ENCODE measurements around the gene DKK3. TPM values are rescaled to one million over a fixed set of nuclear protein-coding genes. Genes with fewer than 3 reads are reported as not detected.

The DKK3 gene
- total and polyA plus RNA-seq, 5 donors from 2014 or later = 0.25 to 4.6 (median 1.8) TPM; not detected in 1

DNA sequence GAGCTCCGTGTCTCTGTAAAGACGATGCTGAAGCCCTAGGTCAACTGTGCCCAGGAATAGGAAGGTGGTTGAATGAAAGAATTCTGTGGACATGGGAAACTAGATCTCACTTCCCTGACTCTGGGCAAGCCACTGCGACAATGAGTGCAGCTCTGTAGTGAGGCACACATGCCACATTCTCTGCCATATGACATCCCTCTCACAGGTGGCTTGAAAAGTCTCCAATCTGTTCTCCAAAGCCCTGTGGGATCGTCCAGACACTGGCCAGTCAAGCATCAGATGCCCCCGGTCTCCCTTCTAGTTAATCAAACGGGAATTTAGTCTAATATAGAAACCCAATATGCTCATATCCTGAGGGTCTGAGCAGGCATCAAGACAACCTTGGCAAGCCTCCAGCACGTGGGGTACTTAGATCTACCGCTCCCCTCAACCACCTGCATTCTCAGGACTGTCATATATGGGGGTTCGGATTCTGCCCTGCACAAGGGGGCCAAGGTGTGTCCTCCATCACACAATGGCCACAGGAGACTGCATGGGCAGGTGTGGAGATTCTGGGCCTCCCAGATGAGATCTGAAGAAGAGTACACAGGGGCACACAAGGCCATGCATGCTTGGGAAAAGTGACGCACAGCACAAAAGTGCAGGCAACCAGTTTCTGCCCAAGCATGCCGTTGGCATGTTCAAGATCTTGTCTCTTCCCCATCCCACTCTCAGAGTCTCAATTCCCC is 11.9 kb downstream of the DKK3 start:
- H3K36me3 Mint-ChIP-seq = no peaks in the 10 kb centered on the region
- no peaks in the 10 kb centered on the region for H3K9me3 ChIP-seq (ENCODE audit: control insufficient read depth in 2 of 2, low read length in 2 of 2)
- H3K9me3 Mint-ChIP-seq = no peaks in the 10 kb centered on the region
- peaks cover 44% of the 10 kb centered on the region for H3K27me3 Mint-ChIP-seq
- ATAC-seq (ENCODE audit: low read depth in 2 of 2) (no peak), DNase-seq (no peak)
- no peak overlapping the region for H3K27ac ChIP-seq (ENCODE audit: insufficient read depth, low read length, poor library complexity, severe bottlenecking)
- H3K4me3 ChIP-seq (ENCODE audit: low read depth, low read length) = no peak overlapping the region
- H3K27ac Mint-ChIP-seq = no peak overlapping the region
- peaks cover 0 to 21% (median 6%) of the 10 kb centered on the region in 4 donors for H3K4me1 Mint-ChIP-seq
- no peaks in the 10 kb centered on the region for H3K36me3 ChIP-seq (ENCODE audit: control insufficient read depth, insufficient read depth, low read length)
- no peak overlapping the region for H3K4me3 Mint-ChIP-seq
- H3K27me3 ChIP-seq (ENCODE audit: control insufficient read depth, insufficient read depth, low read length) = peaks cover 15% of the 10 kb centered on the region
- peaks cover 4% of the 10 kb centered on the region for H3K4me1 ChIP-seq (ENCODE audit: control insufficient read depth, insufficient read depth, low read length, poor library complexity, severe bottlenecking)

DNA sequence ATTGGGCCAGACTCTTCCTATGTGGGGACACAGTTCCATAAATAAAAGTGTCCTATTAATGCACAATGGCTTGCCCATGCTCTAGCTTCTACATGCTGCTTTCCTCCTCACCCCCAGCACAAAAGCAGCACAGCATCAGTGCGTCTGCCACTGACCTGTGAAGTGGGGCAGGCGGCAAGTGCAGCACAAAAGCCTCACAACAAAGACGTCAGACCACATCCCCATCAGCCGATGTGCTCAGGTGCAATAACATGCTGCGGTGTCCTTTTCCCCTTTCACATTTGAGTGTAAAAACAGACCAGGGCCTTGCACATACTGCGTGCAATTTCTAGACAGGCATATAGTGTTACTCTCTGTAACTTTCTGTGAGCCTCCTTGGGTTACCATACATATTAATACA is 12.8 kb downstream of the DKK3 start:
- Mint-ChIP-seq H3K4me1 (peaks cover 0 to 21% (median 6%) of the 10 kb centered on the region in 4 donors), H3K36me3 (no peaks in the 10 kb centered on the region), H3K27me3 (peaks cover 48% of the 10 kb centered on the region), H3K4me3 (no peak overlapping the region), H3K27ac (peak overlapping the region in 1 of 3 donors; percentile 20), H3K9me3 (no peaks in the 10 kb centered on the region)
- Histone ChIP-seq H3K27ac (ENCODE audit: insufficient read depth, low read length, poor library complexity, severe bottlenecking) (no peak overlapping the region), H3K9me3 (ENCODE audit: control insufficient read depth in 2 of 2, low read length in 2 of 2) (no peaks in the 10 kb centered on the region), H3K4me3 (ENCODE audit: low read depth, low read length) (no peak overlapping the region), H3K36me3 (ENCODE audit: control insufficient read depth, insufficient read depth, low read length) (no peaks in the 10 kb centered on the region), H3K27me3 (ENCODE audit: control insufficient read depth, insufficient read depth, low read length) (peaks cover 16% of the 10 kb centered on the region), H3K4me1 (ENCODE audit: control insufficient read depth, insufficient read depth, low read length, poor library complexity, severe bottlenecking) (peaks cover 4% of the 10 kb centered on the region)
- peak; percentile 31 to 50 for ATAC-seq (ENCODE audit: low read depth in 2 of 2)
- peak in 1 of 3 donors; percentile 26 for DNase-seq

DNA sequence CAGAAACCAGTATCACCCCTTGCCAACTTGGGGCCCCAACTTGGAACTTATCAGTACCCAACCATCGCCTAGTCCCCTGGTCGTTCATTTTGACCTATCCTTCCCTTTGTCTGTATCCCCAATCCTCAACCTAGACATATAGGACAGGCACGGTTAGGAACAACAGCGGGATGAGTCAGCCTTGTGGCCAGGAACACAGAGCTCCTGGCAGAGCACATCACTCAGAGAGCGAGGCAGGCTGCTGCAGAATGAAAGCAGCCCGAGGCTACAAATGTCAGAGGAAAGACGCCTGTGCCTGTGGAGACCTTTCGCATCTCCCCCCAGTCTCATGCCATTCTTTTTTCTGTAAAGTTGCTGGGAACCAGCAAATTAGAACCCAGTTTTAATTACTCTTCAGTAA is 14.6 kb downstream of the DKK3 start:
- Mint-ChIP-seq H3K4me3 (no peak overlapping the region), H3K9me3 (no peaks in the 10 kb centered on the region), H3K4me1 (peaks cover 0 to 21% (median 5%) of the 10 kb centered on the region in 4 donors), H3K27me3 (peaks cover 39% of the 10 kb centered on the region), H3K36me3 (no peaks in the 10 kb centered on the region), H3K27ac (no peak overlapping the region)
- H3K36me3 ChIP-seq (ENCODE audit: control insufficient read depth, insufficient read depth, low read length) = no peaks in the 10 kb centered on the region
- ATAC-seq (ENCODE audit: low read depth in 2 of 2) (no peak), DNase-seq (no peak)
- H3K4me3 ChIP-seq (ENCODE audit: low read depth, low read length) = no peak overlapping the region
- H3K27ac ChIP-seq (ENCODE audit: insufficient read depth, low read length, poor library complexity, severe bottlenecking) = no peak overlapping the region
- H3K9me3 ChIP-seq (ENCODE audit: control insufficient read depth in 2 of 2, low read length in 2 of 2) = no peaks in the 10 kb centered on the region
- peaks cover 4% of the 10 kb centered on the region for H3K4me1 ChIP-seq (ENCODE audit: control insufficient read depth, insufficient read depth, low read length, poor library complexity, severe bottlenecking)
- H3K27me3 ChIP-seq (ENCODE audit: control insufficient read depth, insufficient read depth, low read length) = peaks cover 15% of the 10 kb centered on the region

DNA sequence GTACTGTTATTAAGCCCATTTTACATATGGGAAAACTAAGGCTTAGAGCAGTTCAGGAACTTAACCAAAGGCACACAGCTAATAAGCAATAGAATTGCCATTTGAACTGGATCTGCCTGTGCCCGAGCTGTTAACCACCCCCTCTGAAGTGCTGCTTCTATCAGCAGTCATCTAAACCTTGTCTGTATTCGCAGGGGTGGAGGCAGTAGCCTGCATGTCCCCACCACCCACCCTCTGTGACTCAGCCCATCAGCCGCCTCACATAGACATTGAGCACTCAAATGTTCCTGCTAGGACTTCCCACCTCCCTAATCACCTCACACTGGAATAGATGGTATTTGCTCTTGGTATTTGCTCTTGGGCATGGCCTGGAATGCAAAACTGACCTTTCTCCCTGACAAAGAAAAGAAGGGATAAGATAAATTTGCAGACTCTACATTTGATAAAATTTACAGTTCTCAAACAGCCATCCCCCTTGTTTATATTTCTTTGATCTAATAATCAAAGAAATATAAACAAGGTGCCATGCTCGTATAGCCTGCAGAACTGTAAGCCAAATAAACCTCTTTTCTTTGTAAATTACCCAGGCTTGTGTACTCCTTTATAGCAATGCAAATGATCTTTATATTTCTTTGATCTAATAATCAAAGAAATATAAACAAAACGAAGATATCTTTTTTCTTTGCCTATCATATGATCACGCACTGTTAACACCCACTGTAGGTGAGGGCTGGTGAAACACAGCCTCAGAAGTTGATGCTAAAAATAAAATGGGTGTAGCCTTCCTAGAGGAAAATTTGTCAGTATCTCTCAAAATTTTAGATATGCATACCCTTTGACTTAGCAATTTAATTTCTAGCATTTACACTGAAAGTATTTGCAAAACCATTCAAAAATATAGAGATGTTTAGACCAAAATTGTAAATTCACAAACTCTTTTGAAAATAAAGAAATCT is 15.9 kb downstream of the DKK3 start:
- no peak overlapping the region for H3K27ac Mint-ChIP-seq
- H3K27me3 Mint-ChIP-seq = peaks cover 39% of the 10 kb centered on the region
- H3K27ac ChIP-seq (ENCODE audit: insufficient read depth, low read length, poor library complexity, severe bottlenecking) = no peak overlapping the region
- H3K36me3 ChIP-seq (ENCODE audit: control insufficient read depth, insufficient read depth, low read length) = no peaks in the 10 kb centered on the region
- H3K4me1 Mint-ChIP-seq = peaks cover 0 to 11% (median 4%) of the 10 kb centered on the region in 4 donors
- H3K27me3 ChIP-seq (ENCODE audit: control insufficient read depth, insufficient read depth, low read length) = peaks cover 11% of the 10 kb centered on the region
- ATAC-seq (ENCODE audit: low read depth in 2 of 2) (no peak), DNase-seq (no peak)
- no peaks in the 10 kb centered on the region for H3K9me3 ChIP-seq (ENCODE audit: control insufficient read depth in 2 of 2, low read length in 2 of 2)
- no peak overlapping the region for H3K4me3 Mint-ChIP-seq
- H3K36me3 Mint-ChIP-seq = no peaks in the 10 kb centered on the region
- H3K4me3 ChIP-seq (ENCODE audit: low read depth, low read length) = no peak overlapping the region
- no peaks in the 10 kb centered on the region for H3K4me1 ChIP-seq (ENCODE audit: control insufficient read depth, insufficient read depth, low read length, poor library complexity, severe bottlenecking)
- H3K9me3 Mint-ChIP-seq = no peaks in the 10 kb centered on the region

DNA sequence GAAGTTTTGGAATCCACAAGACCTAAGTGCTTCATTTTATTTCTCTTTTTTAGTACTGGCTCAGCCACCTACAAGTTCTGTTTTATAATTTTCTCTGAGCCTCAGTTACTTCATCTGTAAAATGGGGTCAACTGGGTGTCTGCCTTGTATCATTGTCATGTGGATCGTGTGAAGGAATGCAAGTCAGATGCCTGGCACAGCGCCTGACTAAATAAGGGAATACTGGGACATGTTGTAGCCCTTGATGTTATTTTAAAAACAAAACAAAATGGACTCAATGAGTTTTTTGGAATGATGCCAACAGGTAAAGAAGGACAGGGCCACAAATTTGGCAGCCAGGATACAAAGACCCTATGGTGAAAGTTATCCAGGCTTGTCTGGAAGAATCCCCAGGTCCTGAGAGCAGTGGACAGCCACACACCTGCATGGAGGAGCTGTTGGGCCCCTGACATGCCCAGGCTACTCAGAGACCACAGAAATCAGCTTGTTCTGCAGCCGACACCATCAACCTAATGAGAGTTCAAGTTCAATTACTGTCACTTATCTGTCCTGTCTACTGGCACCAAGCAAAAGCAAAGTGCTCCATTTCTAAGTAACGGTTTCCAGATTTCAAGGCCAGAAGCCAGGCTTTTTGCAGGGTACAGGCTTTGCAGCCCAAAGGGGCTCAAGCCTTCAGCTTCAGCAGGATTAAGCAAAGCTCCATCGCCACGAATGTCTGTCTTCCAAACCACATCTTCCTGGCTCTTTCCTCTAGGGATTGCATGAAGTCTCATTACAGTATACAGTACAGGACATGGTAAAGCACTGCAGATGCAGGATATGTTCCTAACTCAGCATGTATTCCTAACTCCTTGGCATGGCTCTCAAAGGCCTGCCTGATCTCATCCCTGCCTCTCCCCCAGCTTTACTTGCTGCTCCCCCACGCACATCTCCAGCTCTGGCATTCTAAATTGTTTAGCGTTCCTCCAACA is 18.4 kb downstream of the DKK3 start:
- Mint-ChIP-seq H3K4me1 (peaks cover 0 to 4% (median 2%) of the 10 kb centered on the region in 4 donors), H3K27me3 (peaks cover 29% of the 10 kb centered on the region)
- no peaks in the 10 kb centered on the region for H3K9me3 ChIP-seq (ENCODE audit: control insufficient read depth in 2 of 2, low read length in 2 of 2)

DNA sequence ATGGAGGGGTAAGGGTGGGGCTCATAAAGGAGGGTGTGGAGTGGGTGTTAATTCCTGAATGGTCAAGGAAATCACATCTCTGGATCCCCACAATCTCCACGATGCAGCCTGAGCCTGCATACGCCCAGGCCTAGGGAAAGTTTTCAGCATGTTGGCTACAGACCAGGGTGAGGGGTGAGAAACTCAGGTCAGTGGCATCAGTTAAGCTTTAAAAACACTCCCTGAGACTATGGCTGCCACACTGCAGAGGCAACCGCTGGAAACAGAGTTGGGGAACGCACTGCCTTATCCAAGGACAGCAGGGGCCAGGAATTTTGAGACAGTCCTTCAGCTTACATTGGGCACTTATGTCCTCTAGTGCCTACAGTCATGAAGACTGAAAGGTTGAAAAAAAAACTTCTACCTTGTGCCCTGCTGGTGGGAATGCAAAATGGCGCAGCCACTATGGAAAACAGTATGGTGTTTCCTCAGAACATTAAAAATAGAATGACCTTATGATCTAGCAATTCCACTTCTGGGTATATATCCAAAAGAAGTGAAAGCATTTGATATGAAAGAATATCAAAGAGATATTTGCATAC is 19.7 kb downstream of the DKK3 start:
- Mint-ChIP-seq H3K4me3 (no peak overlapping the region), H3K27ac (no peak overlapping the region), H3K4me1 (peaks cover 0 to 4% (median 2%) of the 10 kb centered on the region in 4 donors), H3K36me3 (no peaks in the 10 kb centered on the region), H3K27me3 (peaks cover 23% of the 10 kb centered on the region), H3K9me3 (peaks cover 0 to 2% (median 0%) of the 10 kb centered on the region in 7 donors)
- Histone ChIP-seq H3K9me3 (ENCODE audit: control insufficient read depth in 2 of 2, low read length in 2 of 2) (no peaks in the 10 kb centered on the region), H3K4me3 (ENCODE audit: low read depth, low read length) (no peak overlapping the region), H3K36me3 (ENCODE audit: control insufficient read depth, insufficient read depth, low read length) (no peaks in the 10 kb centered on the region), H3K4me1 (ENCODE audit: control insufficient read depth, insufficient read depth, low read length, poor library complexity, severe bottlenecking) (no peaks in the 10 kb centered on the region), H3K27ac (ENCODE audit: insufficient read depth, low read length, poor library complexity, severe bottlenecking) (no peak overlapping the region), H3K27me3 (ENCODE audit: control insufficient read depth, insufficient read depth, low read length) (peaks cover 6% of the 10 kb centered on the region)
- no peak for ATAC-seq (ENCODE audit: low read depth in 2 of 2)
- DNase-seq = no peak

More for the DNA sequence above, 18.4 kb downstream of the DKK3 start:
- DNase-seq = no peak
- no peak overlapping the region for H3K27ac ChIP-seq (ENCODE audit: insufficient read depth, low read length, poor library complexity, severe bottlenecking)
- Mint-ChIP-seq H3K27ac (no peak overlapping the region), H3K4me3 (no peak overlapping the region), H3K9me3 (peaks cover 0 to 2% (median 0%) of the 10 kb centered on the region in 7 donors), H3K36me3 (no peaks in the 10 kb centered on the region)
- ATAC-seq (ENCODE audit: low read depth in 2 of 2) = no peak
- H3K4me1 ChIP-seq (ENCODE audit: control insufficient read depth, insufficient read depth, low read length, poor library complexity, severe bottlenecking) = no peaks in the 10 kb centered on the region
- peaks cover 10% of the 10 kb centered on the region for H3K27me3 ChIP-seq (ENCODE audit: control insufficient read depth, insufficient read depth, low read length)
- H3K36me3 ChIP-seq (ENCODE audit: control insufficient read depth, insufficient read depth, low read length) = no peaks in the 10 kb centered on the region
- H3K4me3 ChIP-seq (ENCODE audit: low read depth, low read length) = no peak overlapping the region
